GM19467 (cell line): ENCODE measurements around the gene ZNF630.
A peak's percentile ranks its signal among the peaks of the same experiment; 100 is the strongest.
"Not testable (repeated sequence)": the region's sequence is repeated elsewhere in the genome, so short reads cannot be mapped to it uniquely, and the experiment has no call there.

Experiments used
- ATAC-seq: cut with Tn5 transposase; IDR thresholded peaks from one replicate; pipeline ENCODE4 v1.9.1; 2021; ENCODE audit warnings: mild to moderate bottlenecking, moderate library complexity; ENCODE audit not compliant: unreplicated experiment

The ZNF630 gene

DNA sequence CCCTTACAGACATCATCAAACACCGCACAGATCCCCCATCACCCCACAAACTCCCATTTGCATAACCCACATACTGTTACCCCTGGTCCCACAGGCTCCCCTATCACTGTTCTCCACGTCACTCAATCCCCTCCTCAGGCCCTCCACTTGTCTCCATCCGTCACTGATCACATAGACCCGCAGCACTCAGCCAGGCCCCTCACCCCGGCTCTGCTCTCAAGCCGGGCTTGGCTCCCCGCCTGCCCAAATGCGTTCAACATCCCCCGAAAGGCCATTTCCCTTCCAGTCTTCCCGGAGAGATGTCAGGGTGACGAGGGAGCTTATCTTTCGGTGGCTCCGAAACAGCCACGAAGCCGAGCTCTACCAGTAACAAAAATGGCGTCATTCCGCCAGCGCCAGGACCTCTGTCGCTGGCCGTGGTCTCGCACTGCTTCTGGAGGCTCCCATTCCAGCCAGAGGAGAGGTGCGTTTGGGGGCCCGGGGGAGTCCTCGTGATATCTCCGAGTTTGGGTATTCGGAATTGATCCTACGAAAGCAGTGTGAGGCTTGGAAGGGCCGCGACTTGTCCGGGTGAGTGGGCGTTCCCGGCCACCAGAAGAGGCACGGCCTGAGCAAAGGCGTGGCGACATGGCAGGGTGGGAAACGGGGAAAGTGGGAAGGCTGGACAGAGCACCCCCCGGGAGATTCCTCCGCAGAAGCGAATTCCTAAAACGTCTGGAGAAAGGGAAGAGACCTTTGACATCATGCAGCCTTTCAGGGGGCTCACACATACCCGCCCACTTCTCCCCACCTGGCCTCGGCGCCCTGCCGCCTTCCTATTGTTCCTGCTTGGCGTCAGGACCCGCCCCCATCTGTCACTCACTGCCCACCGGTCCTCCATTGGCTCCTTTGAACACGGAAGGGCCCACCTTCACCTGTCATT is at the start of gene ZNF630:
ZNF630 (minus strand) TSS at position 577 of the 922 bp plus-strand sequence. CDS start 4,754 bp downstream, outside the sequence.
- peak; percentile 89 for ATAC-seq

DNA sequence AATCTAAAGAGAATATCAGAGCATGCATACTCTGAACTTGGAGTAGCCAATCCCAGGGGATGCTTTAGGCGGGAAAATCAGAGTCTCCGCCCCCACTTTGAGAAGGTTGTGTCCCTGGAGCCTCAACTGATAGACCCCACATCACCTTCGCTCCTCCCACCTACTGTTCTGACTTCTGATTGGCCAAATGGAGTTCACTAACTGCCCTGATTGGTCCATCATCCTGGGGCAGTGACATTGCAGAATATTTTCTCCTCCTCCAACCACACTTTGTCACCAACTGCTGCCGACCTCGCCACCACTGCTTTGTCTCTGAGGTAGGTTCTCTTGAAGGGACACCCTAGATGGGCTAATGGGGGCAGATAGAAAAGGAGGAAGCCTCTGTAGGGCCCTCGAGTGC is 36.3 kb upstream of the ZNF630 start:
- no peak for ATAC-seq

DNA sequence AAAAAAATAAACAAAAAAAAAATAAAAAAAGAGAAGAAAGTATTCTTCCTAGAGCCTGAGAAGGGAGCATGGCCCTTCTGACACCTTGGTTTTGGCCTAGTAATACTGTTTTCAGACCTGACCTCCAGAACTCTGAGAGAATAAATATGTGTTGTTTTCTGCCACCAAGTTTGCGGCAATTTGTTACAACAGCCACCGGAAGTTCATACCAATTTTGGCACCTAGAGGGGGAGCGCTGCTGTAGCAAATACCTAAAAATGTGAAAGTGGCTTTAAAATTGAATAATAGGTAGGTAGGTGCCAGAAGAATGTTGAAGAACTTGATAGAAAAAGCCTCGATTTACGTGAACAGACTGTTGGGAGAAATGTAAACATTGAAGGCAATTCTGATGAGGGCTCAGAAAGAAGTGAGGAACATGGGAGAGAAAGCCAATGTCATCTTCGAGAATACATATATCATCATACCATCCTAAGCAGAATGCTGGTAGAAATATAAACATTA is 31.5 kb upstream of the ZNF630 start:
- no peak for ATAC-seq

DNA sequence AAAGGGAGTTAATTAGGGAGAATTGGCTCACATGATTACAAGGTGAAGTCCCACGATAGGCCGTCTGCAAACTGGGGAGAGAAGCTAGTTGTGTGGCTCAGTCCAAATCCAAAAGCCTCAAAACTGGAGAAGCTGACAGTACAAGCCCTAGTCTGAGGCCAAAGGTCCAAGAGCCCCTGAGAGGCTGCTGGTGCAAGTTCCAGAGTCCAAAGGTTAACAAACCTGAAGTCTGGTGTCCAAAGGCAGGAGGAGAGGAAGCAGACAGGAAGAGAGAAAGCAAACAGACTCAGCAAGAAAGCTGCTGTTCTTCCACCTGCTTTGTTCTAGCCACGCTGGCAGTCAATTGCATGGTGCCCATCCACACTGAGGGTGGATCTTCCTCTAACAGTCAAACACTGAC is 30.0 kb upstream of the ZNF630 start:
- ATAC-seq, result no peak

DNA sequence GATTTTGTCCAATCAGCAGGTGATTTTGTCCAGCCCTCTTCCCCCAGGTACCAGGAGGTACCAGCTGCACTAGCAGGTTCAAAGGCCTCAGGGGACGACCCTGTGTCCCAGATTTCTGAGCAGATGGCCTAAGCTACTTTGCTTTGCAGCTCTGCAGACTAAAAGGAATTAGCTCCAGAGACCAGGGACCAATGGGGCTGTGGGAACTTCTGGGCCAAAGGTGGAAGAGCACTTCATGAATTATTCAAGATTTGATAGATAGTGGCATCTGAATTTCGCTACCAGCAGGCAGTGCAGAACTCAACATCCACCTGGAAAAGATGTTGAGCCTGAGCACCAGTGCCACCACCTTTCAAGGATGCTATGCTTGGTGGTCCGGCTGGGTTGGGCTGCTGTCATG is 21.1 kb upstream of the ZNF630 start:
- ATAC-seq, result not testable (repeated sequence)

DNA sequence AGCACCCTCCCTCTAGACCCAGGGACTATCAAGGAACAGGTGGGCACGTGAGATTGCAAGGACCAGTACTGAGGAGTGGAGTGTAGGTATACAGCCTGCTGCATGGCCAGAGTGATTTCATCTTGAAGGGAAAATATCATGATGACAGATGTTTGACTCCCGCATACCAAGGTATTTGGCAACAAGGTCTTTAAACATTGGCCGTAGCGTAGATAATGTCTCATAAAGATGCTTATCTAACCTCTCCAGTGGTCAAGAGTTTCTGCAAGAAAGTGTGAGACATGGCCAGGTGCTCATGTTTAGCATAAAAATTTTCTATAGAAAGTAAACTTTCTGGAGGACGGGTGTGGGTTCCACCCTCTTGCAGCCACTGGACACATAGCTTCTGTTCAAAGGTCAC is 18.7 kb upstream of the ZNF630 start:
- no peak for ATAC-seq

DNA sequence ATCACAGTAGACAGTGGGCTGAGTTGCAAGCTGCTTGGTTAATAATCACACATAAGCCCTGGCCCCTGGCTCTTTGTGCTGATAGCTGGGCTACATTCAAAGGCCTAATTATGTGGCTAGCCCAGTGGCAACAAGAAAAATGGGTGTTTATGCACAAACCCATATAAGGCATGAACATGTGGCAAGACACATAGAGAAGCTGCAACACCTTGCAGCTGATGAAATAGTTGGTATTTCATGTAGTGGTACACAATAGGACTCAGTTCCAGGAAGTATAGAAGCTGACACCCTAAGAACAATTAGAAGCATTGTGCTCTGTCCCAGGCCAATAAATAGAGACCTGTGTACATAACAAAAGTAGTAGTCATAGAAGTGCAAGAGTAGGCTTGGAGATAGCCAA is 14.6 kb upstream of the ZNF630 start:
- no peak for ATAC-seq

DNA sequence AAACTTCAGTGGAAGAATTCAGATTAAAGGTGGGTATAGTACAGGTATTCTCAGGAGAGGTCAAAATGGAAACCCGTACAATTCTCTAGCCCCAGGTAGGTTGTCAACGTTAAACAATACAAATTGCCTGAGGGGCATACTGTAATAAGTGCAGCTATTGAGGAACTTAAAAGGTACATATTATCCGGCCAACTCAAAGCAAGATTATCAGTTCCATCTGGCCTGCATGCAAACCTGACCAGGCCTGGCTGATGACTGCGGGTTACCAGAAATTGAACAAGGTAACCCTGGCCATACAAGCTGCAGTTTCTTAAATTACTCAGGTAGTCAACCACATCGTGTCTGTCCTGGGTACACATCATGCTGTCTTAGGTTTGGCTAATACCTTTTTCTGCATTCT is 12.3 kb upstream of the ZNF630 start:
- no peak for ATAC-seq

DNA sequence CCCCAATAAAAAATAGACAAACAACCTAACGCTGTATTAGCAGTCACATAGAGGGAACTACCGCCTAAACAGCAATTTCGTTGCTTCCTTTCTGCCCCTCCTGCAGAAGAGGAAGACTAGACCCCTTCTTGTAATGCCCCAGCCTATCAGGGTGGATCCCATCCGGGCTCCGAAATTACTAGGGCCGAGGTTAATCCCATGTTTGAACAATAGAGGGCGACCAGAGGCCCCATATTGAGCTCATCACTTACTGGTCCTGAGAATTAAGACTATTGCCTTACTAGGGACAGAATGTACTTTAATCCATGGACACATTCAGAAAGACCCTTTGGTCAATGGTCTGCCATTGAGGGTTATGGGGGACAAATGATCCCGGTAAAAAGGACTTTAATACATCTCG is 11.8 kb upstream of the ZNF630 start:
- no peak for ATAC-seq

DNA sequence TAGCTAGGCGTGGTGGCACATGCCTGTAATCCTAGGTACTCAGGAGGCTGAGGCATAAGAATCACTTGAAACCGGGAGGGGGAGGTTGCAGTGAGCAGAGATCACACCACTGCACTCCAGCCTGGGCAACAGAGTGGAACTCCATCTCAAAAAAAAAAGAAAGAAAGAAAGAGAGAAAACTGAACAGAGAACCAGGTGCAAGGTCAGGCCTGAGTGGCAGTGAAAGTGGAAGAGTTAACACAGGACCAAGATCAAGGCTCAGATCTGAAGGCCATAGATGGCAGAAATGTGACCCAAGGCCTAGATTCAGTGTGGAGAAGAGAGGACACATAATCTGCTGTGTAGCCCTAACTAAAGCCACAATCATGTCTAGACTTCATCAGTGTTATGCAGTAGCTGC is 4.9 kb upstream of the ZNF630 start:
- no peak for ATAC-seq

DNA sequence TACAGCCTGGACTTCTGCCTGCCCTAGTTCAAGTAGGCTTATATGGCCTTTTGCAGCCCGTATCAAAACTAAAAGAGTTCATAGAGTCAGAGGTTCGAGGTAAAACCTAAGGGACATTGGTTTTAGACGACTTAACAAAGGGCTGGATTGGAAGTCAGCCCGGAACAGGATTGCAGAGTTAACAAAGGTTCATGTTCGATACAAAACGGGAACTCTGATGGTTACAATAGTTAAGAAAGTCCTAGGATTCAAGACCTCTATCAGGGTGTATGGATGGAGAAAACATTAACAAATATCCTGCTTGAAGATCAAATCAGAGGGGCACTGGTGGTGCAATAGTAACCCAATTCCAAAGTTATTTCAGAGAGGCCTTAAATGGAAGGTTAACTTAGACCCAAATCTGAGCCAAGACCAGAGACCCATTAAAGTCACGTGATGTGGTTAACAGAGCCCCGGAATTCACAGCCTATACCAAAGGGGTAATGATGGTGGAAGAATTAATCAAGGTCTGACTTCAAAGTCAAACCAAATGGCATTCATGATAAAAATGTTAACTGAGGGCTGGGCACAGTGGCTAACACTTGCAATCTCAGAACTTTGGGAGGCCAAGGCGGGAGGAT is 656 bp upstream of the ZNF630 start:
- no peak for ATAC-seq

DNA sequence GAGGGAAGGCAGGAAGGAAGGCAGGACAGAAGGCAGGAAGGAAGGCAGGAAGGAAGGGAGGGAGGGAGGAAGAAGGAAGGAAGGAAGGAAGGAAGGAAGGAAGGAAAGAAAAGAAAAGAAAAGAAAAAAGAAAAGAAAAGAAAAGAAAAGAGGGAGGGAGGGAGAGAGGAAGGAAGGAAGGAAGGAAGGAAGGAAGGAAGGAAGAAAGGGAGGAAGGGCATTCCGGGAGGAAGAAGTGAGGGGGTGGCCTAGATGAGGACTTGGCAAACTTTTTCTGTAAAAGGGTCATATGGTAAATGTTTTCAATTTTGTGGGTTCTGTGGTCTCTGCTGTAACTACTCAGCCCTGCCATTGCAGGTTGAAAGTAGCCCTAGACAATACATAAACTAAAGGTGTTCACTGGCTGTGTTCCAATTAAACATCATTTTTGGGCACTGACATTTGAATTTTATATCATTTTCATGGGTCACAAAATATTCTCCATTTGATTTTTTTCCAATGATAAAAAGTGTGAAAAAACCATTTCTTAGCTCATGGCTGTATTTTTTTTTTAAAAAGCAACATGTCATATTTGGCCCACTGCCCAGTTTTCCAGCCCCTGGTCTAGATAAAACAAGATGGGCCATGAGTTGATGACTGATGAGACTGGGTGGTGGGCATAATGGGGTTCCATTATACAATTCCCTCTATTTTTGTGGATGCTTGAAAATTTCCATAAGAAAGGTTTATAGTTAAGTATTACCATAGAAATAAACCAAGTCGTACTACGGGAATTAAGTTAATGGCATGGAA is 3.1 kb downstream of the ZNF630 start:
- no peak for ATAC-seq

DNA sequence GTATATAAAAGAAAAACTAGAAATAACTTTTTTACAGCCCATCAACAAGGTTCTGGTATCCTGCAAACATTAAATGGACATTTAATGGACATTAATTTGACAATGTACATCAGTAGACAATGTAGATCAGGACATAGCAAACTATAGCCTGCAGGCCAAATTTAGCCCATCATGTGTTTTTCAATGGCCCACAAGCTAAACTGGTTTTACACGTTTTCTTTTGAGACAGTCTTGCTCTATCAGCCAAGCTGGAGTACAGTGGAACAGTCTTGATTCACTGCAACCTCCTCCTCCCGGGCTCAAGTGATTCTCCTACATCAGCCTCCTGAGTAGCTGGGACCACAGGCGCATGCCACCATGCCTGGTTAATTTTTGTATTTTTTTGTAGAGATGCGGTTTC is 7.2 kb downstream of the ZNF630 start:
- ATAC-seq, result no peak

DNA sequence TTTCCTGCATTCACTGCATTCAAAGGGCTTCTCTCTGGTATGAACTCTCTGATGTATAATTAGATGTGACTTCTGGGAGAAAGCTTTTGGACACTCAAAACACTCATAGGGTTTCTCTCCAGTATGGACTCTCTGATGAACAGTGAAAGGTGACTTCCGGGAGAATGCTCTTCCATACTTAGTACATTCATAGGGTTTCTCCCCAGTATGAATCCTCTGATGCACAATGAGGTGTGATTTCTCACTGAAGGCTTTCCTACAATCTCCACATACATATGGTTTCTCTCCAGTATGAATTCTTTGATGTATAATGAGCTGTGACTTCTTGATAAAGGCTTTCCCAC is 12.2 kb downstream of the ZNF630 start:
- ATAC-seq, result no peak

DNA sequence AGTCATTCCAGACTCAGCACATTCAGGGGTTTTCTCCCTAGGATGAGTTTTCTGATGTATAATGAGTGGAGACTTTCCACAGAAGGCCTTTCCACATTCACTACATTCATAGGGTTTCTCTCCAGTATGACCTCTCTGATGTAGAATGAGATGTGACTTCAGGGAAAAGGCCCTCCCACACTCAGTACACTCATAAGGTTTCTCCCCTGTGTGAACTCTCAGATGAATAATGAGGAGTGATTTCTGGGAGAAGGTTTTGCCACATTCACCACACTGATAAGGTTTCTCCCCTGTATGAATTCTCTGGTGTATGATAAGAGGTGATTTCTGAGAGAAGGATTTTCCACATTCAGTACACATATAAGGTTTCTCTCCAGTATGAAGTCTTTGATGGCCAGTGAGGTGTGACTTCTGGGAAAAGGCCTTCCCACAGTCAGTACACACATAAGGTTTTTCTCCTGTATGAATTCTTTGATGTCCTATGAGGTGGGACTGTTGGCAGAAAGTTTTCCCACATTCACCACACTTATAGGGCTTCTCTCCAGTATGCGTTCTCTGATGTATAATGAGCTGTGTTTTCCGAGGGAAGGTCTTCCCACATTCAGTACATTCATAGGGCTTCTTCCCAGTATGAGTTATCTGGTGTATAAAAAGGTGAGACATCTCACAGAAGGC is 12.7 kb downstream of the ZNF630 start:
- no peak for ATAC-seq

DNA sequence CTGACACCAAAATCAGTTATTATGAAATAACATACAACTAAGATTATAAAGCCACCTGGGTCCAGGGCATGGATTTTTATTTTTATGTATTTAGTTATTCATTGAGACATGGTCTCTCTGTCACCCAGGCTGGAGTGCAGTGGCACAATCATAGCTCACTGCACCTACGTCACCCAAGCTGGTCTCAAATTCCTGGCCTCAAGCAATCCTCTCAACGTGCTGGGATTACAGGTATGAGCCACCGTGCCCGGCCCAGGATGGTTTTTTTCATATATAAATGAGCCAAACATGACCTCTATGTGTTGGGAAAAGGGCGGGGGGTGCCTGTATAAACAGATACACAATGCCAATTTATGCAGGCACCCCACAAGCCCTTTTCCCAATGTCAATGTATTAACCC is 24.6 kb downstream of the ZNF630 start:
- ATAC-seq, result no peak

DNA sequence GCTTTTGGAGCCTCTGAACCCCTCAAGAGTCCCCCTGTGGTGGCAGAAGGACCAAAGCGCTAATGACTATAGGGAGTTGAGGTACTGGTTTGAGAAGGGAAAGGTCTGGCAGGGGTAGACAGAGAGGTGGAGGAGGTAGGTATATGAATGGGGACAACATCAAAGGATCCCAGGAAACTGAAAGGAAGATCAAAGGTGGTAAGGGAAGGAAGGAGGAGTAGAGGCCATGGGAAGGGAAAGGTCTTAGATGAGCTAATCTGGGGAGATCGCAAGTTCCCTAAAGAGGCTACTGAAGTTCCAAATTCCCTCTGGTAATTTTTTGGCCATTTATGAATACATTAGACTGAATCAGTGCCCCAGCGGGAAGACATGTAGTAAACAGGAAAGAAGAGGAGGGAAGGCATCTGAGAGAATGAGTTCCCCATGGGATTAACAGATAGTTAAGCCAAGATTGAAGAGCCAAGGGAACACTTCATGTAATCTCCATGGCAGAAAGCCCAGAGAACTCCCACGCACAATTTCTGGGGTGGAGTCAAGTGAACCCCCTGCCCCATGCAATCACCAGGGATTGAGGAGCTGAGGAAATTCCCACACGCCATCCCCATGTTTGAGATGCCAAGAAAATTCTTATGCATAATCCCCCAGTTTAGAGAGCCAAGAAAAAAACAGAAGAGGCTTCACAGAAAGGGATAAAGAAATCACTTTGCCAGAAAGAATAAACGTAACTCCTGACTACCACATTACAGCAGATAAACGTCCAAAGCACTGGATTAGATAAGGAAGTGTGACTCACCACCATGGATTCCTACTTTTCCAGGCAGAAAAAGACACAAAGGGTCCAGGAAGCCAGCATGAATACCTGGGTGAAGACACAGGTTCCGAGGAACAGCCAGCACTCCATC is 25.8 kb downstream of the ZNF630 start:
- ATAC-seq, result no peak

DNA sequence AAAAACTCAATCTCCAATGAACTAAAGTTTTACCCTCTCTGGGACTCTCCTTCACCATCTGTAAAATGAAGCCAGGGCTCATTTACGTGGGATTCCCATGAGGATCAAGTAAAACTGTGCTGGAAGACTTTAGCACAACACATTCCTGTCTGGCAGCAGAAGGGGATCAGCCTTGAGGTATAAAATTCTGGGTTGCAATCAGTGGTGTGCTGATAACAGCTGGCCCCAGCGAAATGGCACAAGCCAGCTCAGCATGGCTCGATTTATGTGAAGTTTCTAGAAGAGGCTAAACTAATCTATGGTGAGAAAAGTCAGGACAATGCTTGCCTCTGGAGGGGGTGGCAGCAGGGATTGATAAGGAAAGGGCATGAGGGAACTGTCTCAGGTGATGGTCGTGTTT is 28.4 kb downstream of the ZNF630 start:
- ATAC-seq, result no peak

DNA sequence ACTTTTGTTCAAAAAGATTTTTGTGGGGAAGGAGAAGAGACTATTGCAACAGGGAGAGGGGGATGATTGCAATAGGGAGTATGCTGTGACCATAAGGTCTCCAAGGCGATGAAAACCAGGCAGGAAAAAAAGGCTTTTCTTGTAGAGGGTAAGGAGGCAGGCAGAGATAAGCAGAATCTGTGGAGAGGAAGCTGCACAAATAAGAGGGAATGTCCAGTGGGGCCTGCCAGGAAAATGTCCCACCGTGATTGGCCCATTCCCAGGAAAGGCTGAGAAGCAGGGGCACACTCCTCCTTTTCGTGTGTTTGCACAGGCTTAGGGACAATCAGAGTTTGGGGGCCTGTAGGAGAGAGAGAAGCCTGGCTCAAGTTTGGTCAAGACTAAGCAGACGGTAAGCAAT is 35.5 kb downstream of the ZNF630 start:
- ATAC-seq, result no peak

DNA sequence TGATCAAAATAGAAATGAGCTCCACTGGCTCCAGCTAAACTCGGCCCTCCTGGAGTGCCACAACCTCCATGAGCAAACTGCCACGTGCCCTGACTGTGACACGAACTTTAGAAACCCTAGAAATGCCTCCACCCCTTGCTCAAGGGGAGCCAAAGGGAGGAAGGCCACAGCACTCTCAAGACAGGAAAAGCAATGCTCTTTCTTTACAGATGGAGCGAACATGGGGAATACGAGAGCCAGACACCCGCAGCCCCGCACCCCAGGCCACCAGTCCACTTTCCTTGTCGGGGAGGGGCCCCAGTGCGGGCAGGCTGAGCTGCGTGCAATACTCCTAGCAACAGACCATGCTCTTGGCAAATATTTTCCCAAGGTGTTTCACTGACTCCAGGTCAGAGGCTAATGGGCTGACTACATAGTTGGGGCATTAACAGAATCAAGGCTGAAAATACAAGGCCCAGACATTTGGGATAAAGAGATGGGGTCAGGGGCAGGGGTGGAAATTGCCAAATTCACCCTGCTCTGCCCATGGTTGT is 40.7 kb downstream of the ZNF630 start:
- ATAC-seq, result not testable (repeated sequence)
